NT2/D1 (cell line): Measurements from ENCODE around the gene RBPMS2.

Experiments used
- SUZ12 ChIP-seq: IDR thresholded peaks from 2 replicates; pipeline ENCODE4 v1.6.1; 2011; ENCODE audit not compliant: insufficient read length, insufficient read depth; ENCODE audit errors: extremely low read depth
- YY1 ChIP-seq: IDR thresholded peaks from 2 replicates; pipeline ENCODE4 v1.6.1; 2011; ENCODE audit not compliant: insufficient read length, insufficient read depth
- ZNF274 ChIP-seq: IDR thresholded peaks from 2 replicates; pipeline ENCODE4 v1.6.1; 2011; ENCODE audit warnings: mild to moderate bottlenecking, low read depth, low read length

- TF ChIP-seq YY1: no peak
- TF ChIP-seq SUZ12: no peak
- no peak for TF ChIP-seq ZNF274
These were observed 74.3 kb downstream of the RBPMS2 start for GRCh38 chr15:64701051-64701450.
